Stimulated activated CD8-positive, alpha-beta memory T cell treated with anti-CD3 and anti-CD28 coated beads, Interleukin-2, amount 100 ng/mL, for 1 hour (primary cell): ENCODE data around the gene FOXF2.

Experiments
- DNase-seq, 2 donors: peaks; one replicate each; pipeline ENCODE4 v3.0.0-alpha.2; 2020; ENCODE audit warnings: low read depth in 2 of 2

The FOXF2 gene

GRCh38 chr6:1378065-1379016 lies 11.0 kb upstream of the FOXF2 start:
- DNase-seq: no peak

GRCh38 chr6:1379017-1379787 lies 10.2 kb upstream of the FOXF2 start:
- DNase-seq: no peak

GRCh38 chr6:1379788-1380147 lies 9.6 kb upstream of the FOXF2 start:
- DNase-seq: no peak

- DNase-seq: no peak
Observed at GRCh38 chr6:1380625-1381427, 8.6 kb upstream of the FOXF2 start.

- peak in 1 of 2 donors; percentile 23 for DNase-seq
Observed at GRCh38 chr6:1381481-1382330, 7.7 kb upstream of the FOXF2 start.

- DNase-seq: no peak
Observed at GRCh38 chr6:1382331-1382882, 7.0 kb upstream of the FOXF2 start.

- no peak for DNase-seq
Observed at GRCh38 chr6:1382883-1383728, 6.3 kb upstream of the FOXF2 start.

- no peak for DNase-seq
Observed at GRCh38 chr6:1383729-1384548, 5.4 kb upstream of the FOXF2 start.

- no peak for DNase-seq
Observed at GRCh38 chr6:1384549-1385128, 4.7 kb upstream of the FOXF2 start.

GRCh38 chr6:1385129-1386037 lies 4.0 kb upstream of the FOXF2 start:
- no peak for DNase-seq

- DNase-seq: no peak
Observed at GRCh38 chr6:1386038-1386709, 3.2 kb upstream of the FOXF2 start.

GRCh38 chr6:1387538-1387875 lies 1.9 kb upstream of the FOXF2 start:
- DNase-seq: no peak

GRCh38 chr6:1387876-1388629 lies 1.3 kb upstream of the FOXF2 start:
- no peak for DNase-seq

- DNase-seq: no peak
Observed at GRCh38 chr6:1388630-1389368, 577 bp upstream of the FOXF2 start.

- no peak for DNase-seq
Observed at GRCh38 chr6:1390133-1390945, 963 bp downstream of the FOXF2 start.
